Skeletal muscle tissue (tissue), 4 donors: ENCODE data around the gene ZNF23. TPM values are rescaled to one million over a fixed set of nuclear protein-coding genes. Genes with fewer than 3 reads are reported as not detected.

Experiments used
- H3K27ac ChIP-seq: one replicate; pipeline ENCODE4 v1.7.0; 2013; ENCODE audit warnings: mild to moderate bottlenecking, low read depth, low read length, inconsistent platforms
- H3K27me3 ChIP-seq, 3 donors: one replicate each; pipeline ENCODE4 v1.7.0; 2013; ENCODE audit warnings: low read length in 3 of 3; ENCODE audit not compliant: control insufficient read depth in 3 of 3, insufficient read depth in 3 of 3
- H3K36me3 ChIP-seq, 3 donors: one replicate each; pipeline ENCODE4 v1.7.0; 2013; ENCODE audit warnings: low read length in 3 of 3; ENCODE audit not compliant: control insufficient read depth in 3 of 3, insufficient read depth in 3 of 3
- H3K4me1 ChIP-seq, 3 donors: one replicate each; pipeline ENCODE4 v1.7.0; 2013; ENCODE audit warnings: low read length in 3 of 3, mild to moderate bottlenecking in 3 of 3; ENCODE audit not compliant: control insufficient read depth in 3 of 3, insufficient read depth in 3 of 3
- H3K4me3 ChIP-seq, 3 donors: one replicate each; pipeline ENCODE4 v1.7.0; 2013; ENCODE audit warnings: low read length in 3 of 3
- H3K9ac ChIP-seq, 3 donors: one replicate each; pipeline ENCODE4 v1.7.0; 2013; ENCODE audit warnings: low read length in 3 of 3, mild to moderate bottlenecking in 3 of 3, moderate library complexity in 2 of 3, low read depth in 1 of 3
- H3K9me3 ChIP-seq, 3 donors: one replicate each; pipeline ENCODE4 v1.7.0; 2013; ENCODE audit warnings: low read length in 3 of 3; ENCODE audit not compliant: control insufficient read depth in 3 of 3
- total RNA-seq: library from RNA; depleted of rRNA; stranded (reverse); fragments of >200 nt; gene quantifications from one replicate; pipeline ENCODE4 v1.2.3, GENCODE V29; 2014
- donor health status: Osteomylitis.

Gene ZNF23
- total RNA-seq, 1 donor from 2014 or later, result 5.7 TPM

GRCh38 chr16:71431176-71431575 is 30.9 kb downstream of the ZNF23 start:
- peaks cover 4 to 14% (median 12%) of the 10 kb centered on the region in 3 donors for H3K27me3 ChIP-seq
- H3K9me3 ChIP-seq, result peaks cover 2 to 7% (median 3%) of the 10 kb centered on the region in 3 donors
- no peaks in the 10 kb centered on the region for H3K4me1 ChIP-seq
- H3K4me3 ChIP-seq, result no peak overlapping the region
- H3K9ac ChIP-seq, result no peak overlapping the region
- no peaks in the 10 kb centered on the region for H3K36me3 ChIP-seq
- no peak overlapping the region for H3K27ac ChIP-seq

DNA sequence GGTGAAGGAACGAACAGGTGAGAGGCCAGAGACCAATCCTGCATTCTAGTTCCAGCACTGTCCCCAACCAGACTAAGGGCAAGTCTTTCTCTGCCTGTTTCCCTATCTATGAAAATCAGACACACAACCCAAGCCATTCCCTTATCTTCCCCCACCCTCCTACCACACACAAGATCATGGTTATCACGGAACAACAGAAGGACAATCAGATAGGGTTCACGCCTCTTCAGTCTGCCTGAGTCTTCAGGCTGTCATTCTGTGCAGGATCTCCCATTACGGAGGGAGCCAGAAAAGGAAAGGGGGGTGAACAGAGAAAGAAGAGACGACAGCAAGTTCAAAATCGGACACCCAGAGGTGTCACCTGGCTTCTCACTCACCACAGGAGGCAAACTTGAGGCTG is 31.3 kb downstream of the ZNF23 start:
- H3K36me3 ChIP-seq, result no peaks in the 10 kb centered on the region
- peaks cover 2 to 7% (median 3%) of the 10 kb centered on the region in 3 donors for H3K9me3 ChIP-seq
- H3K27me3 ChIP-seq, result peaks cover 4 to 18% (median 16%) of the 10 kb centered on the region in 3 donors
- no peak overlapping the region for H3K4me3 ChIP-seq
- no peak overlapping the region for H3K9ac ChIP-seq
- H3K4me1 ChIP-seq, result no peaks in the 10 kb centered on the region
- H3K27ac ChIP-seq, result no peak overlapping the region

GRCh38 chr16:71429581-71429980 is 32.5 kb downstream of the ZNF23 start:
- Histone ChIP-seq H3K4me3 (no peak overlapping the region), H3K4me1 (no peaks in the 10 kb centered on the region), H3K36me3 (no peaks in the 10 kb centered on the region), H3K27ac (no peak overlapping the region), H3K27me3 (peaks cover 7 to 24% (median 16%) of the 10 kb centered on the region in 3 donors), H3K9ac (no peak overlapping the region), H3K9me3 (peaks cover 2 to 7% (median 3%) of the 10 kb centered on the region in 3 donors)

GRCh38 chr16:71428883-71429282 is 33.2 kb downstream of the ZNF23 start:
- Histone ChIP-seq H3K9ac (no peak overlapping the region), H3K4me1 (no peaks in the 10 kb centered on the region), H3K36me3 (no peaks in the 10 kb centered on the region), H3K9me3 (peaks cover 2 to 7% (median 3%) of the 10 kb centered on the region in 3 donors), H3K4me3 (no peak overlapping the region), H3K27me3 (peaks cover 11 to 31% (median 23%) of the 10 kb centered on the region in 3 donors), H3K27ac (no peak overlapping the region)

GRCh38 chr16:71428385-71428784 is 33.7 kb downstream of the ZNF23 start:
- Histone ChIP-seq H3K27ac (no peak overlapping the region), H3K4me3 (no peak overlapping the region), H3K36me3 (no peaks in the 10 kb centered on the region), H3K4me1 (no peaks in the 10 kb centered on the region), H3K27me3 (peaks cover 14 to 32% (median 25%) of the 10 kb centered on the region in 3 donors), H3K9me3 (peaks cover 2 to 7% (median 3%) of the 10 kb centered on the region in 3 donors), H3K9ac (no peak overlapping the region)

GRCh38 chr16:71426880-71427615 is 35.0 kb downstream of the ZNF23 start:
- Histone ChIP-seq H3K36me3 (no peaks in the 10 kb centered on the region), H3K27me3 (peaks cover 14 to 27% (median 25%) of the 10 kb centered on the region in 3 donors)

DNA sequence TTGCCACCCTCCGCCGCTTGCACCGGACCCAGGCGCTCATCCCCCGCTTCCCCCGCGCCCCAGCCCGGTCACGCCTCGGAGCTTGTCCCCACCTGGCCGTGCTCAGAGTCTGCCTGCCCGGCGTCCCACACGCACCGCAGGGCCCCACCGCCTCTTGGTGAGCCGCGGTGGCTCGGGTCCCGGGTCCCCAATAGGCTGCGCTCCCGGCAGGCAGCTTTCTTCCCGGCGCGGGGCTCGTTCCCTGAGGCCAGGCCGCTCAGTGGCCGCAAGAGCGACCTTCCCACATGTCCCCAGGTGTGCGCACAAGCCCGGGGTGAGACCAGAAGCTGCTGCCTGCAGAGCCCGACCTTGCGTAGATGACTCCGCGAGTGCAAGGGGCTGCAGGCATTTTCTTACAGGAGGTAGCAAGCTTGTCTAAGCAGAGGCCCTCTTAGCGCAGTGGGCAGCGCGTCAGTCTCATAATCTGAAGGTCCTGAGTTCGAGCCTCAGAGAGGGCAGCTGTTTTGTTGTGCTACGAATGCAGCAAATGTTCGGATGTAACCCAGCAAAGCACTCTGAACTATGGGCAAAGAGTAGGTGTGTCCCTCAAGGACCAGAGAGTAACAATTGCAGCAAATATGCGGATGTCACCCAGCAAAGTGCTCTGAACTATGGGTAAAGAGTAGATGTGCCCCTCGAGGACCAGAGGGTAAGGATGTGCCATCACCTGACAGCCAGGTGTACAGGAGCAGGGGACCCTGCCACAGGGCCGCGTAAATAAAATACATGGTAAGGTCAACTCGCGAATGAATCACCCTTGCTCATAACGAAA is 35.8 kb downstream of the ZNF23 start:
- Histone ChIP-seq H3K27ac (no peak overlapping the region), H3K27me3 (peaks cover 14 to 27% (median 24%) of the 10 kb centered on the region in 3 donors), H3K4me1 (no peaks in the 10 kb centered on the region), H3K9me3 (peaks cover 3 to 7% (median 5%) of the 10 kb centered on the region in 3 donors), H3K36me3 (no peaks in the 10 kb centered on the region), H3K9ac (no peak overlapping the region), H3K4me3 (no peak overlapping the region)

More at GRCh38 chr16:71426880-71427615, 35.0 kb downstream of the ZNF23 start:
- Histone ChIP-seq H3K27ac (no peak overlapping the region), H3K9me3 (peaks cover 2 to 7% (median 3%) of the 10 kb centered on the region in 3 donors), H3K4me3 (no peak overlapping the region), H3K4me1 (no peaks in the 10 kb centered on the region), H3K9ac (no peak overlapping the region)

GRCh38 chr16:71425746-71426068 is 36.3 kb downstream of the ZNF23 start:
- Histone ChIP-seq H3K9me3 (peaks cover 3 to 7% (median 5%) of the 10 kb centered on the region in 3 donors), H3K4me3 (no peak overlapping the region), H3K27ac (no peak overlapping the region), H3K4me1 (no peaks in the 10 kb centered on the region), H3K27me3 (peaks cover 14 to 27% (median 21%) of the 10 kb centered on the region in 3 donors), H3K9ac (no peak overlapping the region), H3K36me3 (no peaks in the 10 kb centered on the region)

DNA sequence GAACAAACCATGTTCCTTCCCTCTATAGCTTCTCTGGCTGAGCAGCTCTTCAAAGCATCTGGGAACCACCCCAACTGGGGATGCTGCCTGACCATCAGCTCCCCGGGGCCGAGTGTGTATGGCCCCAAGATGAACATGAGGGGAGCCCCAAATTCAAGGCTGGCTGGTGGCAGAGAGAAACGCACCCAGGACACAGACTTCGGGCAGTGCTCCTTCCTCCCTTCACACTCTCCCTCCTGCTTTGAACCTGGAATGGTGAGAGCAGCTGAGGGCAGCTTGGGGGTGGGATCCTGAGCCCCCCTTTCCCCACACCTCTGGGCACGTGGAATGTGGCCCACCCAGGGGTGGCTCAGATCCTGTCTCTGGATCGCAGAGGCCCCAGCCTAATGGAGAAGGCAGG is 37.4 kb downstream of the ZNF23 start:
- Histone ChIP-seq H3K4me1 (no peaks in the 10 kb centered on the region), H3K9ac (no peak overlapping the region), H3K27ac (no peak overlapping the region), H3K36me3 (no peaks in the 10 kb centered on the region), H3K9me3 (peaks cover 3 to 7% (median 5%) of the 10 kb centered on the region in 3 donors), H3K4me3 (no peak overlapping the region), H3K27me3 (peaks cover 14 to 27% (median 17%) of the 10 kb centered on the region in 3 donors)

DNA sequence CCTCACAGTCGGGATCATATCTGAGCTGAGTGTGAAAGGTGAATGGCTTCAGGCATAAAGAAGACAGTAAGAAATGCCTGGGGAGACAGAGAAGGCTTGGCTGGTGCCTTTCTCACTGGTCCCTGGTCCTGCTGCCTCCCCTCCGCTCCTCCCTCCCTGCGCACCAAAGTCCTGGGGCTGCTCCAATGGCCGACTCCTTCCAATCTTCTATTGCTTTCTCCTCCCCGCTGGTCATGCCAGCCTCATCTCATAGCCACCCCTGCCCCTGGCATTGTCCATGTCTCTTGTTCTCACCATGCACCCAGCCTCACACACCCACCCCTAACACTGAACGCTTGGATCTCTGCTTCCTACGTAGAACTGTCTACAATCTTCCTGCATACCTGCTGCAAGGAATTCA is 38.2 kb downstream of the ZNF23 start:
- Histone ChIP-seq H3K4me1 (no peaks in the 10 kb centered on the region), H3K9me3 (peaks cover 0 to 3% (median 3%) of the 10 kb centered on the region in 3 donors), H3K27ac (no peak overlapping the region), H3K36me3 (no peaks in the 10 kb centered on the region), H3K27me3 (peaks cover 14 to 29% (median 17%) of the 10 kb centered on the region in 3 donors), H3K4me3 (no peak overlapping the region), H3K9ac (no peak overlapping the region)
